Transverse colon (tissue), 4 donors: ENCODE results near the gene SSTR5.

Source experiments
- POLR2A ChIP-seq: fragments of 450-650 bp; IDR thresholded peaks from one replicate; pipeline ENCODE4 v1.6.1; 2016; ENCODE audit warnings: antibody characterized with exemption, mild to moderate bottlenecking, moderate library complexity
- POLR2AphosphoS5 ChIP-seq, 3 donors: sonication (generic); formaldehyde crosslinking; IDR thresholded peaks; one replicate each; pipeline ENCODE4 v1.6.1; 2016; ENCODE audit warnings: antibody characterized with exemption in 3 of 3
- TF ChIP-seq, protein P1 (sequence below), 5 experiments: fragments of 200-600 bp in 3 of 5; fragments of 450-650 bp in 2 of 5; sonication (generic) in 3 of 5; IDR thresholded peaks; 1 replicate in 2 of 5; 2 replicates in 3 of 5; pipeline ENCODE4 v1.5.1; 2016 to 2017; ENCODE audit warnings: antibody characterized with exemption in 5 of 5, inconsistent platforms in 3 of 5, mild to moderate bottlenecking in 2 of 5, moderate library complexity in 1 of 5

DNA sequence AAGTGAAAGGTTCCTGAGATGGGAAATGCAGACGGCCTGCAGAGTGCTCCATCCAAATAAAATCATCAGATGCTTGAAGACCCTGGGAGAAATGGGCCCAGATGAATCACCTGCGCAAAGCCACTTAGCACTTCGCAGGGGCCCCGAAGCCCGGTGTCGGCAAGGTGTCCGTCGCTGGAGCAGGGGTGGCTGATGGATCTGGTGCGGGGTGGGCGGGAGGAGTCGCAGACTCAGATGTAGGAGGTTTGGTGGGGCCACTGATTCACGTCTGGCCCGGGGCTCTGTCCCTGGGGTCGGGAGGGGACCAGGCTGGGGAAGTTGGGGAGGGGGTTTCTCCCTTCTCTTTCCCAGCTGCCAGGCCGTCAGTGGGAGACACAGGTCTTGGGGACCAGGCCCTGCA lies 21.6 kb upstream of the SSTR5 start:
- TF ChIP-seq, protein P1, sequence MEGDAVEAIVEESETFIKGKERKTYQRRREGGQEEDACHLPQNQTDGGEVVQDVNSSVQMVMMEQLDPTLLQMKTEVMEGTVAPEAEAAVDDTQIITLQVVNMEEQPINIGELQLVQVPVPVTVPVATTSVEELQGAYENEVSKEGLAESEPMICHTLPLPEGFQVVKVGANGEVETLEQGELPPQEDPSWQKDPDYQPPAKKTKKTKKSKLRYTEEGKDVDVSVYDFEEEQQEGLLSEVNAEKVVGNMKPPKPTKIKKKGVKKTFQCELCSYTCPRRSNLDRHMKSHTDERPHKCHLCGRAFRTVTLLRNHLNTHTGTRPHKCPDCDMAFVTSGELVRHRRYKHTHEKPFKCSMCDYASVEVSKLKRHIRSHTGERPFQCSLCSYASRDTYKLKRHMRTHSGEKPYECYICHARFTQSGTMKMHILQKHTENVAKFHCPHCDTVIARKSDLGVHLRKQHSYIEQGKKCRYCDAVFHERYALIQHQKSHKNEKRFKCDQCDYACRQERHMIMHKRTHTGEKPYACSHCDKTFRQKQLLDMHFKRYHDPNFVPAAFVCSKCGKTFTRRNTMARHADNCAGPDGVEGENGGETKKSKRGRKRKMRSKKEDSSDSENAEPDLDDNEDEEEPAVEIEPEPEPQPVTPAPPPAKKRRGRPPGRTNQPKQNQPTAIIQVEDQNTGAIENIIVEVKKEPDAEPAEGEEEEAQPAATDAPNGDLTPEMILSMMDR (IDR thresholded peaks at IDR 0.05), result no peak
- no peak for TF ChIP-seq POLR2A
- TF ChIP-seq POLR2AphosphoS5 (IDR thresholded peaks at IDR 0.05), result no peak
